SK-N-SH treated with all-trans-retinoic acid at 6 μM for 48 hours (cell line): ENCODE data around the gene ADCYAP1R1.

Experiments
- ARNTL ChIP-seq: fragments of 450-650 bp; formaldehyde crosslinking; IDR thresholded peaks from 2 replicates; pipeline ENCODE4 v1.5.0; 2020; ENCODE audit warnings: low read depth, mild to moderate bottlenecking, moderate library complexity, borderline replicate concordance
- CSDC2 ChIP-seq: fragments of 250-450 bp; sonication (Bioruptor Pico); IDR thresholded peaks from 2 replicates; pipeline ENCODE4 v1.5.0; 2020; ENCODE audit warnings: mild to moderate bottlenecking, moderate library complexity
- SNAI2 ChIP-seq: fragments of 250-450 bp; sonication (Bioruptor Pico); IDR thresholded peaks from 2 replicates; pipeline ENCODE4 v1.5.0; 2020; ENCODE audit warnings: mild to moderate bottlenecking, moderate library complexity
- TOX ChIP-seq: fragments of 250-450 bp; sonication (Bioruptor Pico); IDR thresholded peaks from 2 replicates; pipeline ENCODE4 v1.8.0; 2021; ENCODE audit warnings: mild to moderate bottlenecking, moderate library complexity, borderline replicate concordance
- ZFP3 ChIP-seq: fragments of 250-450 bp; sonication (Bioruptor Pico); IDR thresholded peaks from 2 replicates; pipeline ENCODE4 v1.5.0; 2020; ENCODE audit warnings: mild to moderate bottlenecking, moderate library complexity
- ZFP30 ChIP-seq: fragments of 450-650 bp; formaldehyde crosslinking; IDR thresholded peaks from 2 replicates; pipeline ENCODE4 v1.5.0; 2022; ENCODE audit warnings: mild to moderate bottlenecking, moderate library complexity
- TF ChIP-seq, protein P1 (sequence below): fragments of 250-450 bp; sonication (Bioruptor Pico); IDR thresholded peaks from 2 replicates; pipeline ENCODE4 v1.5.1; 2020; ENCODE audit warnings: low read depth, mild to moderate bottlenecking, moderate library complexity
- TF ChIP-seq, protein P2 (sequence below): fragments of 250-450 bp; sonication (Bioruptor Pico); IDR thresholded peaks from 2 replicates; pipeline ENCODE4 v1.8.0; 2020; ENCODE audit warnings: mild to moderate bottlenecking, moderate library complexity, borderline replicate concordance

DNA sequence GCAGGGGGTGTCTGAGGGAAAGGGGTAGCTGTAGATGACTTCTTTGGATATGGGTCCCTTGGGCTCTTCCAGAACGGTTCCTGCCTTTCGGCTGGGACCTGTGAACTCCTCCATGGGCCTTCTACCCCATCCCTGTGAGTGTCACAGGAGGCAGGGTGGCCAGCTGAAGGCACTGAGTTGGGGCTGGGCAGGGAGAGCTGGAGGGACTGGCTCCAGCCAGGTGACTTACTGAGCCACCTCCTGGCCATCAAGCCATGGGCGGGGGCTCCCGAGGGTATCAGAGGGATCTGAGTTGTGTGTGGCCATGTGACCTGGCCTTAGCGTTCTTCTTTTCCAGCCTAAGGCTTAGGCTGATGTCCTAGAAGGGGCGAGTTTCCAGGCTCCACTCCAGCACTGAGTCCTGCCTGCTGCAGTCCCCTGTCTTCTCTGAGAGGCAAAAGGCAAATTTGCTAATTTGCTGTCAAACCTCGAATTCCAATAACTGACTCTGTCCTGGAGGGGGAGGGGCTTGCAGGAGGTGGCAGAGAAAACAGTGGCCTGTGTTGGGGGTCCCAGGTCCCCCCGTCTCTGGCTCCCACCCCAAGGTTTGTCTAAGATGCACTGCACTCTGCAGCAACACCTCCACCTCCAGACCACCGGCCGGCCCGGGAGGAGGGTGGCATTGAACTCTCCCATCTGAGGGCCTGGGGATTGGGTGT, 27.2 kb downstream of the ADCYAP1R1 start:
- TF ChIP-seq, protein P1, sequence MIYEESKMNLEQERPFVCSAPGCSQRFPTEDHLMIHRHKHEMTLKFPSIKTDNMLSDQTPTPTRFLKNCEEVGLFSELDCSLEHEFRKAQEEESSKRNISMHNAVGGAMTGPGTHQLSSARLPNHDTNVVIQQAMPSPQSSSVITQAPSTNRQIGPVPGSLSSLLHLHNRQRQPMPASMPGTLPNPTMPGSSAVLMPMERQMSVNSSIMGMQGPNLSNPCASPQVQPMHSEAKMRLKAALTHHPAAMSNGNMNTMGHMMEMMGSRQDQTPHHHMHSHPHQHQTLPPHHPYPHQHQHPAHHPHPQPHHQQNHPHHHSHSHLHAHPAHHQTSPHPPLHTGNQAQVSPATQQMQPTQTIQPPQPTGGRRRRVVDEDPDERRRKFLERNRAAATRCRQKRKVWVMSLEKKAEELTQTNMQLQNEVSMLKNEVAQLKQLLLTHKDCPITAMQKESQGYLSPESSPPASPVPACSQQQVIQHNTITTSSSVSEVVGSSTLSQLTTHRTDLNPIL (CRISPR knock-in tag) = no peak
- TF ChIP-seq ZFP3 (CRISPR knock-in tag) (no peak), SNAI2 (no peak), CSDC2 (CRISPR knock-in tag) (no peak), TOX (no peak), ZFP30 (no peak), ARNTL (CRISPR knock-in tag) (no peak)
- TF ChIP-seq, protein P2, sequence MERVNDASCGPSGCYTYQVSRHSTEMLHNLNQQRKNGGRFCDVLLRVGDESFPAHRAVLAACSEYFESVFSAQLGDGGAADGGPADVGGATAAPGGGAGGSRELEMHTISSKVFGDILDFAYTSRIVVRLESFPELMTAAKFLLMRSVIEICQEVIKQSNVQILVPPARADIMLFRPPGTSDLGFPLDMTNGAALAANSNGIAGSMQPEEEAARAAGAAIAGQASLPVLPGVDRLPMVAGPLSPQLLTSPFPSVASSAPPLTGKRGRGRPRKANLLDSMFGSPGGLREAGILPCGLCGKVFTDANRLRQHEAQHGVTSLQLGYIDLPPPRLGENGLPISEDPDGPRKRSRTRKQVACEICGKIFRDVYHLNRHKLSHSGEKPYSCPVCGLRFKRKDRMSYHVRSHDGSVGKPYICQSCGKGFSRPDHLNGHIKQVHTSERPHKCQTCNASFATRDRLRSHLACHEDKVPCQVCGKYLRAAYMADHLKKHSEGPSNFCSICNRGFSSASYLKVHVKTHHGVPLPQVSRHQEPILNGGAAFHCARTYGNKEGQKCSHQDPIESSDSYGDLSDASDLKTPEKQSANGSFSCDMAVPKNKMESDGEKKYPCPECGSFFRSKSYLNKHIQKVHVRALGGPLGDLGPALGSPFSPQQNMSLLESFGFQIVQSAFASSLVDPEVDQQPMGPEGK (CRISPR knock-in tag) = no peak
